HG03139 (cell line): Measurements from ENCODE around the gene PPP1R3C.
A peak's percentile ranks its signal among the peaks of the same experiment; 100 is the strongest.

ENCODE experiments used
- ATAC-seq: cut with Tn5 transposase; IDR thresholded peaks from one replicate; pipeline ENCODE4 v1.9.1; 2021; ENCODE audit not compliant: unreplicated experiment

Gene PPP1R3C

DNA sequence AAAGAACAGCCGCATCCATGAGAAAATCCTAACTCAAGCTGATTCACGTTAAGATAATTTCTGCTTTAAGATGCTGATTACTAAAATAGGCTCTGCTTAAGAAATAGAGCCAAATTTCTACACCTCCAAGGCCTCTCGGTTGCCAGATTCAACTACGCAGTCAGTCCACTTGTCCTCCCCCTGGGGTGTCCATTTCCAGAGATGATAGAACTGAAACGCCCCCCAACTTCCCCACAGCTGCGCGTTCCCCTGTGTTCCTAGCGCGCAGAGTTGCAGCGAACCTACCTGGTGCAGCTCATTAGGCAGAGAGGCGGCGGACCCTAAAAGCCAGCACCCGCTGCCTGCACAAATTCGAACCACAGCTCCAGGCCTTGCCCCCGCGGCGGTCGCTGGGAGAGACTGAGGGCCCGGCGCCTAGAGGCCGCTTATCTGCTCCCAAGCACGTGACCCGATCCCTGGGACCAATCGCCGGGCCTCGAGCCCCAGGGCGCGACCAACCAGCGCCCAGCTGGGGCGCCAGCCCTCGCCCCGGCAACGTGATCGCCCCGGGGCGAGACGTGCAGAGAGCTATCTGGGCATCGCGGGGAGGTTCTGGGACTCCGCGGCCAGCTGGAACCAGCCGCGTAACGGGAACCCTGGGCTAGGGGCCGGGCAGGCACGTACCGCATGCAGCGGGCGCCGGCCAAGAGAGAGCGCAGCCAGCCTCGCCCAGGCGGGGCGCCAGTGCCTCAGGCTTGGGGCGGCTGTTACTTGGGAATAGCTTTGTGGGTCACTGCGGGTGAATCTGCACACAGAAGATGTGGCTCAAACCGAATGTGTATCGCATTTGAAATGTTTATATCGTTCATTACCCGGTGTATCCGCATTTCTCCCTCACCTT, at the start of gene PPP1R3C:
Gene PPP1R3C (minus strand): TSS at position 401 of the 880 bp plus-strand sequence. CDS start 102 bp downstream, at position 299.
- peak; percentile 61 for ATAC-seq

DNA sequence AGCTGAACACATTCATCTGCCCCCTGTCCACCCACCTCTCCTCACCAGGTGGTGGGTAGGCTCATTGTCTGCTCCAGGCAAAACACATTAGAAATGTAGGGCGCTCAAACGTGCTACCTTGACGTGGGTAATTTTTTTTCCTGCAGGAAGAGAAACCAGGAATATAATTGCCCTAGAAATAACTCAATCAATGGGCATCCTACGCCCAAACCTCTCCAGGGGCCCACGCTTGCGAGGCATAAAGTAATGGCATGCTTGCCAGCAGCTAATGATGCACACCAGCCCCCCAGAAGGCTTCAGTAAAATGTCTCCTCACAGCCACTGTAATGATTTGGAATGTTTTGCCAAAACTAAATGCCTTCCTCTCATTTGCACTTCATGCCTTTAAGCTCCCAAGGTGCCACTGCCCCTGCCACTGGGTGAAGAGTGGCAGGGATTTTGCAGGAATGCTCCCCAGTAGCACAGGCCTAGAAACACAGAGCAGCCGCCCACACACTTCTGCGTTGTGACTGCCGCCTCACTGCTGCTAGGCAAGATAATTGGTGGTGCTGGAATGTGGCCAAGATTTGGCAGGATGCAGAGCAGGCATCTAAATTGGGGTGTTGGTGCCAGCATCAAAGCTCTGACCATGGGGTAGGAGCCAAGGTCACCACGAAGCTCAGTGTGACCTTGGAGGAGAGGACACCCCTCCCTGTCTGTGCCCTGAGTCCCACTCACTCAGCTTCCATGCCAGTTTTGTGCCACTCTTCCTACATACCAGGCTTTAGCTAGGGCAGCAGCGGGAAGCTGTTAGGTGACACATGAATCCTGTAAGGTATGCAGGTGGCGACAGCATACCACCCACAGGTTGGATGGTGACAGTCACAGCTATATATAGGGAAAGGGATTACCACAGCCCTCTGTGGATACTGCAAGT, 48.7 kb upstream of the PPP1R3C start:
- no peak for ATAC-seq

DNA sequence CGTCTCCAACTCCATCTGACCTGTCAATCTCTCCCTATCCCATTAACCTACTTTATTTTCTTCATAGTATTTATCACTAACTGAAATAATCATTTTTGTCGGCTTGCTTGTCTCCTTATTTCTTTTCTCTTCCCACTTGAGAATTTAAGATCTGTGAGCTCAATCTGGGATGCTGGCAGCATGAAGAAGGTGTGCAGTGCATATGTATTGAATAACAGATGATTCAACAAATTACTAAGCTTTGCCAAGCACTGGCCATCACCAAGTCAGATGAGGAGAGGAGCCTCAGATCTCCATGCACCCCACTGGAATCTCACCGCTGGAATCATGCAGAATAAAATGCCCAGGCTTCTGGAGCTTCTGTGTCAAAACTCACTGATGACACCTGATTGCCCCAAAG, 47.6 kb upstream of the PPP1R3C start:
- ATAC-seq, result no peak

DNA sequence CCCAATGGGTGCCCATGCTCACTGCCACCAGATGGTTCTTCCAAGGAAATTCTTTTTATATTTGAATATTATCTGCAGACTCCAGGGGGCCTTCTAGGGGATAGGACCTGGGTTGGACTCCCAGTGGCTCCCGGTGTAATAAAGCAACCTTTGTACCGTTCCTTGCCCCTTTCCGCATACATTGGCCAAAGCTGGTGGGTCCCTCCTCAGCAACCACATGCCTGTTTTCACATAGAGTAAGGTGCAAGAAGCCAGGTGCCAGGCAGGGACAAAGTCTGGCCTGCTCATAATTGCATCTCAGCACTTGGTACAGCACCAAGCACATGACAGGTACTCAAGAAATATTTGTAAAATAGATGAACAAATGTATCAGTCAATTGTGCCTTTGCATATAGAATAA, 46.4 kb upstream of the PPP1R3C start:
- no peak for ATAC-seq

DNA sequence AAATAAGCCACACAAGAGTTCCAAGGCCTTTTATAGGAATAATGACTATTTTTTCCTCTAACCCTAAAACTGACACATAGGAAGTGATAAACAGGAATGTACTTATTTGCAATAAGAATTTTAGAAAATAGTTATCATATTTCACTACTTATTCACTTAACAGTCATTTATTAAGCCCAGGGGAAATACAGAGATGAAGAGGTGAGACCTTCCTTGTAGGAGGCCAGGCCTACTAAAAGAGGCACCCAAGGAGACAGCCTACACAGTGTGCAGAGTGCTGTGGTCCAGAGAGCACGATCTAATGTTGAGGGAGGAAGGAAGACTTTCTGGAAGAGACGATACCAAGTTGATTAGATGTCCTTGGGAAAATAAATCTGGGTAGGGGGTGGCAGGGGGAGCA, 45.0 kb upstream of the PPP1R3C start:
- ATAC-seq, result no peak

DNA sequence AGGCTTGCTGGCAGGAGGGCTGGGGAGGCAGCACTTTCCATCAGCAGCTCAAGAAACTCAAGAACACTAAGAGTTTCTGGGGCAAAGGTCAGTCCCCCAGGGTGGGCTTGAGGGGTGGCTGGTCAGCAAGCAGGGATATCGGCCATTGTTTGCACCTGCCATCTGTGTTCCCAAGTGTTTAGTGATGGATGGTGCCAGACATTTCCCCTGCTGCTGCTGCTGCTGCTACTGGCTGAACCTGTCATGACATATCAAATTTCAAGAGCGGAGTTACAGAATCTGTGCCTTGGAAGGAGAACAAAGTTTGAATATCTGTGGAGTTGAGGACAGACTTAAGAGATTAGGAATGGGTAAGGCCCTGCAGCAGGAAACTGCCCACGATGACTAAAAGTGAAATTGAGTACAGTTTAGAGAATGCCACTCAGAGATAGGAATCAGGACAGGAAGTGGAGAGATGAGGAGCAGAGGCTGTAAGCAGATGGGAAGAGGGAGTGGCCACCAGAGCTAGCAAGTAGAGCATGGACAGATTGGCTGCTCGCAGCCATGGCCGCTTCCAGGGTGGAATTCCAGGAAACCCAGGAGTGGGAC, 39.2 kb upstream of the PPP1R3C start:
- ATAC-seq, result no peak

DNA sequence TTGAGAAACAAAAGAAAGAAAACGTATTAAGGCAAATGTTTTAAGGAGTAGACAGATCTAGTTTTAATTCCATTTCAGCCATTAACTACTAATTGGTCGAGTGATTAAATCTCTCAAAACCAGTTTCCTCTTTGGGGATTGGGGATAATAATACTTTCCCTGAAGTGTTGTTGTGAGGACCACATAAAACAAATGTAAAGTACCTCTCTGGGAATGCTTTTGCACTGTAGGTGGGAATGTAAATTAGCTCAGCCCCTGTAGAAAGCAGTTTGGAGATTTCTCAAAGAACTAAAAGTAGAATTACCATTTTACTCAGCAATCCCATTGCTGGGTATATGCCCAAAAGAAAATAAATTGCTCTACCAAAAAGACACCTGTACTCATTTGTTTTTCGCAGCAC, 36.0 kb upstream of the PPP1R3C start:
- no peak for ATAC-seq

DNA sequence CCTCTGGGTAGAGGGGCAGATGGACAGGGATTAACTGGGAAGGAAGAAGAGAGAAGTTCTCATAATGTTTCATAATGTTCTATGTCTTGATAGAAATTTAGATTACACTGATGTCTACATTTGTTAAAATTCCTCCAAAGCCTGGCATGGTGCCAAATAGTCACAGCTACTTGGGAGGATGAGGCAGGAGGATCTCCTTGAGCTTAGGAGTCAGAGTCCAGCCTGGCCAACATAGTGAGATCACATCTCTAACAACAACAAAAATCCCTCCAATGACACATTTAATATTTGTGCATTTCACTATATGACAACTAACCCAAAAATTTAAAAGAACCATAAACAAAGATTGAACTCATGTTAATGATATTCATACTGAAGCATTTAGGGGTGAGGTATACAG, 33.0 kb upstream of the PPP1R3C start:
- no peak for ATAC-seq

DNA sequence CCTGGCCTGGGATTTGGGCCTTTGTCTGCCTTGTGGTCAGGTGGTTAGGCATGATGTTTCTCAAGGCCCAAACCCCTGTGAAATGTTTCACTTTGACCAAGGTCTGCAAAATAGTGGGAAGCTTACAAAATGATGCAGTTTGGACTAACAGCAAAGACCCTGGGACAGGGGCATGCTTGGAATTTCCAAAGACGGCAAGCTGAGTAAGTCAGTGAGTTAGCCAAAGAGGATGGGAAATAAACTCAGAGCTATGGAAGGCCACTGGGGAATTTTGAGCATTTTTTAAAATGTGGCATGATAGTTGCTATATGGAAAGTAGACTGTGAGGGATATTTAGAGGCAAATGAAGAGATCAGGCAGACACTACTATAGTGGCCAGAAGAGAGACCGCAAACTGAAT, 31.6 kb upstream of the PPP1R3C start:
- no peak for ATAC-seq

DNA sequence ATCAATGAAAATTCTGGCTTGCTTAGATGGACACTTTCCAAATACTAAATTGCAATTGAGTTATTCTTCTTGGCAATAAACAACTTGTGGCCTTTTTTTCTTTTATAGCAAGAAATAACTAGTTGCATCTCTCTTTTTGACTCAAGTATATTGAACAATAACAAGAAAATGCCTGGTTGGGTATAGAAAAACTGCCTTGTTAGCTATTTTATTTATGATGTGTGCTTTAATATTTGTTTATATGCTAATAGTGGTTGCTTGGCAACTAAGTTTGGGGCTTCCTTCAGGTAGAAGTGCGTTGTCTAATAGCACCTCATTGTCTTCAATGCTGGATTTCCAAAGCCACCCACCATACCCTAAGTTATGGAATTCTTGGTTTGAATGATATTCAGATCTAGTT, 30.1 kb upstream of the PPP1R3C start:
- no peak for ATAC-seq

DNA sequence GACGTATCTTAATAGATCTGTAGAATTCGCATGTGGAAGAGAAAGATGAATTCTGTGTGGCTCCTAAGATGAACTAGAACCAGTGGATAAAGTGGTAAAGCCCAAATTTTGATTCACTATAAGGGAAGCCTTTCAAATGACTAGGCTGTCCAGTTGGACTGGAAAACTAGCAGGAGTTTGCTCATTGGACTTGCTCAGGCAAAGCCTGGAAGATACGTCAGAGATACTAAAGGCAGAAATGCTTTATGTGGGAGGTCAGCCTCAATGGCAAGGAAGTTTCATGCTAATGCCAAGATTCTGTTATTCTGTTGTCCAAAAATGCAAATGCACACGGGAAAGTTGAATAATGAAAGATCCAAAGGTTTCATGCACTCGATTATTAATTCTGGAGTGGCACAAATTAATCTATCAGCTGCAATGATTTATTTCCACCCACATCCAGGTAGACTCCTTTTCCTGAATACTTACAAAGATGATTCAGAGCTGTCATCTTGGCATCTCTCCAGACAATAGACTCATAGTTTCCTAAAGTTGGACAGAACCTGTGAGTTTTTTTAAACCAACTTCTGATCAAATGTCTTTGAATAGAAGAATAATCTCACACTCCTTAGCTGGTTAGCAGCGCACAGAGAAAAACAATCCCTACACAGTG, 20.5 kb upstream of the PPP1R3C start:
- ATAC-seq, result no peak

DNA sequence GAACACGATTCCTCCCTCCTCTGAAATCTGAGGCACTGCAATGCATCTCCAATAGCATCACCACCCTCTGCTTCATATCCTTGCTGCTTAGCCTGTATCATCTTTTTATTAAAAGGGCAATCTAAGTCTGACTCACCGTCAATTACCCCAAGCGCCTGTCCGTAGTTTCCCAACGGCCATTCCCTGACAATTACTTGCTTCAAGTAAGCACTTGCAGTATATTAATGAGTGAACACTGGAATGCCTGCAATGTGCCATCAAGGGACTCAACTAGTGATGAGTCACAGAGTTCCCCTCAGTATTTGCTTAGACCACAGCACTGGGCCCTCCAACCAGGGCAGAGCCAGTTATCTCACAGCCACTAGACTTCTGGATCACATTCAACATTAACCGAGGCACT, 19.5 kb upstream of the PPP1R3C start:
- ATAC-seq, result no peak

DNA sequence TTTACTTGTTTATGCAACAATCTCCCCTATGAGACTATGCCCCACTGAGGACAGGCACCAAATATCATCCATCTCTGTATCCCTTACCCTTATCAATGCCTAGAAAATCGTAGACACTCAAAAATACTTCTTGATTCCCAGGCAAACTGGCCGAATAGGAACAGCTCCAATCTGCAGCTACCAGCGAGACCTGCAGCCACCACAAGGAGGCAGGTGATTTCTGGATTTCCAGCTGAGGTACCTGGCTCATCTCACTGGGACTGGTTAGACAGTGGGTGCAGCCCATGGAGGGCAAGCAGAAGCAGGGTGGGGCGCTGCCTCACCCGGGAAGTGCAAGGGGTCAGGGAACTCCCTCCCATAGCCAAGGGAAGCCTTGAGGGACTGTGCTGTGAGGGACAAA, 10.8 kb upstream of the PPP1R3C start:
- ATAC-seq, result no peak

DNA sequence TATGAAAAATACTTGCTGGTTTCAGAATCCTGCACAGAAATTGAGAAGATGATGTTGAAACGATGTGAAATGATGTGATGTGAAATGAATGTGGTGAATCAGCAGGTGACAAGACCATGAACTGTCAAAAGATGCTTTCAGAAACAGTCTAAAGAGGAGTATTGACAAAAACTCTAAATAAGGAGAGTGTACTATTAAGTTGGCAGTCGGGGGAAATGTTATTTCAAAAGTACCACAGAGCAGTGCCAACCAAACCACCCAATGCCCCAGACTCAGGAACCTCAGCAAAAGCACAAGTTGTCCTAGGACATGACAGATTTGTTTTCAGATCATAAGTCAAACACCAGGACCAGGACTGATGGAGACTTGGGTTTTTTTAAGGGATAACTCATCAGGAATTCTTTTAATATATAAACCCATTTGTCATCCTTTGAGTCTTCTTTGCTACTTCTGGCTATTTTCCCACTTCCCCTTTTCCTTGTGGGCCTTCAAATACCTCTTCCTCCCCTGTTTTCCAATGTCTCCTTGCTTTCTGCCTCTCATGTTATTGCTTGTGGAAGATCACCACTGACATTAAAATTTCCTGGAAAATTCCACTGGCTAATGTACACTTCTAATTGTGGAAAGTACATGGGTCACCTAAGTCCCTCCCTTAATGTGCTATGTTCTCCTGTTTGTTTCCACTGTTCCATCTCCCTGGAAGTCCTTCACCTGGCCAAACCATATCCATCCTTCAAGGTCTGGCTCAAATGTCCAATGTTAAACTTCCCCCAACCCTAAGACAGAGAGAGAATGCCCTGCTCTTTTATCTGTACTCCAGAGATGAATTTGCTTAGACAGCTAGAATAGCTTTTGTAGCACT, 10.2 kb upstream of the PPP1R3C start:
- no peak for ATAC-seq

DNA sequence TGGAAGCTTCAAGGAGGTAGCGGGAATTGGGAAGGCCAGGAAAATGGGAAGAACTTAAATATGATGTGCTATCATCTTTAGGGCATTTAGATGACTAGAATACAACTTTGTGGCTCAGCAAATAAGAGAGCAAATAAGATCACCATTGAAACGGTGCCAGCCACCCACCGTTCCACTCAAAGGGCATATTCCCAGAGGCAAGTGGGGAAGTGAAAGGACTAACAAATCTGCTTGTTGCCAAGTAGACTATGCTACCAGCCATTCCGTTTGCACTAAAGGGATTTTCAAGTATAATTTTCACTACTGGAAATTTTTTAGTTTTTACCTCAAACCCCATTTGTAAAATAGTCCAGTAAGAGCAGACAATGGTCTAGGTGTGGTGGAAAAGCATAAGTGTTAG, 4.0 kb upstream of the PPP1R3C start:
- ATAC-seq, result no peak

DNA sequence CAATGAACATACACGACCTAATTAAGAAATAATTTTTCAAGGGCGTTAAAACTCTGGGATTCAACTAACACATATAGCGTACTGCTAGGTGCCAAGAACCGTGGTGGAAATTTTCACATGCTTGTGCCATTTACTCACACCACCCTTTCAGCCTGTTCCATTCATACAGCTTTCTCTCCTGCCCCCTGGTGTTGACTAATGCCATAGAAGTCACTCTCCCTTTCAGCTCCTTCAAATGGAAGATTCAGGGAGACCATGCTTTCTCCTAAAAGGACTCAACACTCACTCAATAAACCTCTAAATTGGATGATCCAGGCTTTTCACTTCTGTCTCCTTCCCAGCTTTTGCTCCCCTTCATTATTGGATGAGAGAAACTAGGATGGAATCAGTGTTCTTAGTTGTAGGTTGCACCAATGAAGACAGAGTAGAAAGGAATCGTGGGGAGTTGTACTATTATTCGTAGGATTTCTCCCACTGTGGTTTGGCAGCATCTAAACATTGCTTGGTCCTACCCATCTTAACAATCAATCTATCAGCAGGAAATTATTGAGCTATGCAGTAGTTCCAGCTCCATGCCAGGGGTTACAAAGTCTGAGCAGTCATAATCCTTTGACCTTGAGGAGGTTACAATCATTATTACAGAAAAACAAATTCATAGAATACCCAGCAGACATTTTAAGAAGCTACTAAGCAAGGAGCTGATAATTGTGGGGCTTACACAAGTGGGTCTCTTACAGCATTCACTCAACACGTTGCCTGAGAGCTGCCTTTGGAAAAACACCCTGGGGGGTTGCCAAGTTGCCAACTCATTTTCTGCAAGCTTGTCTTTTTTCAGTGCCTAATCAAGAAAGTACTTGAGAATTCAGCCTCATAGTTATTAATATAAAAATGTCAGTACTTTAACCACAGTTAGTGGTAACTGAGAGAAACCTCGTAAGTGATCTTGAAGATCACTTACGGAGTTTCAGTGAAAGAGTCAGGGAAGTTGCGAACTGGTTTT, 2.8 kb upstream of the PPP1R3C start:
- no peak for ATAC-seq

DNA sequence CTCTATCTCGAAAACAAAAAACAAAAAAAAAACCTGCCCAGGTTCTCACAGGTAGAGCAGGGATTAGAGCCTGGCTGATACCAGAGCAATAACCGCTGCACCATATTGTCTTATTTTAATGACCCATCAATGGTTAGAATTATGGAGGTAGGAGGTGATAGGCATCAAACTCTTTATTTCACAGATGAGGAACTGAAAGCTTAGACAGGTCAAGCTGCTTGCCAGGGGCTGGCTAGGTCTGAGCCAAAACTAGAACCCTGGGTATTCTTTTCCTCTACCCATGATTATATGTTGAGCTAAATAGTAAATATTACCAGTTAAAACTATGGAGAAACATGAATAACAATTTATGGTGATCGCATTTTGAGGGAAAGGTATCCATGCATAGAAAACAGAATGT, 2.0 kb upstream of the PPP1R3C start:
- no peak for ATAC-seq

DNA sequence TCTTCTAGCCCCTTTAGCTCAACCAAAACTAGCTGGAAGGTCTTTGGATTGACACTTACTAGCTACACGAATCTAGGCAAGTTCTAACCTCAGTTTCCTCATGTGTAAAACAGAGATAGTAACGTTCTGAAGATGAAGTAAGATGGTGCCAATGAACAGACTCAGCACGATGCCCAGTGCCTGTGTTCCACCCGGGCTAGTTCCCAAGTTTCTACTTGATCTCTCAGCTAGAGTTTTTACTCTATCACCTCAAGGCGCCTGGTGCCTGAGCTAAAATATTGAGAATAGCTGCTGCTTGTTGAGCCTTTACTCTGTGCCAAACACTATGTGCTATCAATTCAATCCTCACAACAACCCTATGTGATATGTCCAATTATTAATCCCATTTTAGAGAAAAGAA, 1.4 kb upstream of the PPP1R3C start:
- no peak for ATAC-seq

DNA sequence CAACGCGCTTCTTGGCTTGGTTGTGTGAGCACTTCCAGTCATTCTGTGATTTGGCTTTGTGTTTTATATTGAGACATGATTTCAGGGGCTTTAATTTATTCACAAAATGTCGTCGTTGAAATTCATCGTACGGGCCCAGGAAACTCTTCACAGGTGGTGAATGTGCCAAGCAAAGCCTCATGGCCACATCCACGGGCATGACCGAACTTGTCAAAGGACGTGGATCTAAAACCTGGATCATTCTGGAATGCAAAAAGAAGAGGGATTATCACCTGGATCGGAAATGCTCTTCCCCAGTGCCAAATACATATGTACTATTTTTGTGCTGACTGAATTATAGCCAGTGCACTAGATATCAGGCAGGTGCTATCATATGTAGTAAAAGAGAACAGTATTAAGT, 2.2 kb downstream of the PPP1R3C start:
- no peak for ATAC-seq
